Measurements from ENCODE around the gene MAPK4. TPM values are rescaled to one million over a fixed set of nuclear protein-coding genes. Genes with fewer than 3 reads are reported as not detected.
"Not testable (repeated sequence)": the region's sequence is repeated elsewhere in the genome, so short reads cannot be mapped to it uniquely, and the experiment has no call there.

MAPK4 gene
- total and polyA plus RNA-seq, 10 of the 15 experiments (the other 5 are each of a cell fraction or from before 2014, with no cell fraction given), result 0.03 to 0.11 (median 0.06) TPM; not detected in 4

GRCh38 chr18:50776383-50776782 is 216.5 kb downstream of the MAPK4 start:
- Histone ChIP-seq H3K4me1 (ENCODE audit: control insufficient read depth, insufficient read depth, low read length) (no peaks in the 10 kb centered on the region), H3K27me3 (replicated peaks in 1 of 2; ENCODE audit: control insufficient read depth in 2 of 2, insufficient read depth in 2 of 2, low read length in 1 of 2) (no peaks in the 10 kb centered on the region; a peak in 2 of 4 replicates), H3K9me3 (replicated peaks; ENCODE audit: control insufficient read depth, insufficient read depth, low read length) (no peaks in the 10 kb centered on the region), H3K9ac (ENCODE audit: control insufficient read depth, insufficient read depth, low read length) (no peak overlapping the region), H3K4me2 (ENCODE audit: control insufficient read depth, insufficient read depth) (no peak overlapping the region), H4K20me1 (ENCODE audit: control insufficient read depth, insufficient read depth) (no peaks in the 10 kb centered on the region), H3K36me3 (ENCODE audit: control insufficient read depth in 2 of 2, insufficient read depth in 2 of 2, low read length in 1 of 2) (no peaks in the 10 kb centered on the region), H3K27ac (ENCODE audit: control insufficient read depth, insufficient read depth) (no peak overlapping the region), H3K79me2 (ENCODE audit: control insufficient read depth, insufficient read depth, low read length) (no peaks in the 10 kb centered on the region), H2AFZ (ENCODE audit: control insufficient read depth, low read depth, low read length) (no peak overlapping the region), H3K4me3 (no peak overlapping the region)
- TF ChIP-seq CREM (IDR thresholded peaks at IDR 0.05; ENCODE audit: low read depth), result no peak
- no peak for TF ChIP-seq TARDBP (IDR thresholded peaks at IDR 0.05; ENCODE audit: borderline replicate concordance)
- TF ChIP-seq EGR1 (IDR thresholded peaks at IDR 0.05; ENCODE audit: borderline replicate concordance in 1 of 2, low read depth in 2 of 2, low read length in 2 of 2), result no peak
- TF ChIP-seq KDM1A (IDR thresholded peaks at IDR 0.05; ENCODE audit: borderline replicate concordance), result no peak
- no peak for TF ChIP-seq BCL11A (IDR thresholded peaks at IDR 0.05; ENCODE audit: low read depth, low read length)
- no peak for TF ChIP-seq STAT1 (conservative IDR thresholded peaks at IDR 0.05)
- TF ChIP-seq MEF2B (IDR thresholded peaks at IDR 0.05; ENCODE audit: partially characterized antibody, poor library complexity, severe bottlenecking), result no peak
- no peak for TF ChIP-seq NRF1 (conservative IDR thresholded peaks at IDR 0.05; ENCODE audit: low read depth, low read length)
- no peak for TF ChIP-seq YY1 (IDR thresholded peaks at IDR 0.05; ENCODE audit: low read depth, low read length)
- TF ChIP-seq, protein P1, sequence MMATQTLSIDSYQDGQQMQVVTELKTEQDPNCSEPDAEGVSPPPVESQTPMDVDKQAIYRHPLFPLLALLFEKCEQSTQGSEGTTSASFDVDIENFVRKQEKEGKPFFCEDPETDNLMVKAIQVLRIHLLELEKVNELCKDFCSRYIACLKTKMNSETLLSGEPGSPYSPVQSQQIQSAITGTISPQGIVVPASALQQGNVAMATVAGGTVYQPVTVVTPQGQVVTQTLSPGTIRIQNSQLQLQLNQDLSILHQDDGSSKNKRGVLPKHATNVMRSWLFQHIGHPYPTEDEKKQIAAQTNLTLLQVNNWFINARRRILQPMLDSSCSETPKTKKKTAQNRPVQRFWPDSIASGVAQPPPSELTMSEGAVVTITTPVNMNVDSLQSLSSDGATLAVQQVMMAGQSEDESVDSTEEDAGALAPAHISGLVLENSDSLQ (IDR thresholded peaks at IDR 0.05), result no peak
- TF ChIP-seq FOXM1 (IDR thresholded peaks at IDR 0.05; ENCODE audit: low read depth, low read length), result no peak
- no peak for TF ChIP-seq MYB (IDR thresholded peaks at IDR 0.05; ENCODE audit: borderline replicate concordance, low read depth, low read length)
- no peak for TF ChIP-seq IKZF1 (conservative IDR thresholded peaks at IDR 0.05)
- no peak for TF ChIP-seq NFIC (IDR thresholded peaks at IDR 0.05; ENCODE audit: low read depth, low read length)
- TF ChIP-seq JUND (IDR thresholded peaks at IDR 0.05; ENCODE audit: low read depth, low read length), result no peak
- no peak for TF ChIP-seq ZBTB11 (CRISPR knock-in tag; IDR thresholded peaks at IDR 0.05)
- DNase-seq (ENCODE audit: low read depth, low spot score) (no peak), FAIRE-seq (no peak), ATAC-seq (no peak)
- intact Hi-C loops (cut with micrococcal nuclease; ENCODE audit: unreplicated experiment), result no loop called here
- 50% methylated on average over 4 of the region's 4 CpGs for WGBS (ENCODE audit: insufficient coverage, insufficient replicate concordance, low lambda C conversion rate, missing lambda C conversion rate)
- in situ Hi-C loops (cut with MboI), result no loop called here
- POLR2A ChIA-PET, result interaction anchor here (0.6 kb wide), 1 partner anchor 9 kb away, joined by 4 read pairs; no protein-coding TSS in a partner anchor
- CTCF ChIA-PET, result no interaction called here
- RAD21 ChIA-PET (ENCODE audit: unreplicated experiment), result no interaction called here
- SMC1A ChIA-PET (ENCODE audit: uncharacterized antibody, unreplicated experiment), result no interaction called here
- no TSS peak for BruUV-seq (replicated peaks)

DNA sequence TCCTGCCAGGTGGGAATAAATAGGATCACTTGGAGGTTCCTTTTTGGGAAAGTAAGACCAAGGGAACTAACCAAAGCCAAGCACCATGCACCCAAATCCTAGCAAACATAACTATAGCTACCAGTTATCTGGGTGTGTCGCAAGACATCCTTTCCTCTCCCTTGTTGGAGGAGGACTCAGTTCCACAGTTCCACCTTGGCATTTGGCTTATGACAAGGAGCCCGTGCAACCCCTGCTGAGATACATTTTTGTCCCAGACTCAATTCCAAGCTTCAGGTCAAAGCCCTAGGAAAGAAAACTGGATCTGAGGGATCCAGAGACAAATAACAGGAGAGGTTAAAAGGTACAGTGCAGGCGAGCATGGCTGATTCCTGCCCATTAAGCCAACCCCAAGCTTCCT is 219.1 kb downstream of the MAPK4 start:
- H3K4me3 ChIP-seq; in situ Hi-C loops (cut with MboI); ATAC-seq; POLR2A ChIA-PET; H3K9me3 ChIP-seq (replicated peaks; ENCODE audit: control insufficient read depth, insufficient read depth, low read length); H4K20me1 ChIP-seq (ENCODE audit: control insufficient read depth, insufficient read depth); BruUV-seq (replicated peaks); intact Hi-C loops (cut with micrococcal nuclease; ENCODE audit: unreplicated experiment); H3K9ac ChIP-seq (ENCODE audit: control insufficient read depth, insufficient read depth, low read length); FAIRE-seq; H3K4me1 ChIP-seq (ENCODE audit: control insufficient read depth, insufficient read depth, low read length); RAD21 ChIA-PET (ENCODE audit: unreplicated experiment); H3K4me2 ChIP-seq (ENCODE audit: control insufficient read depth, insufficient read depth); H3K27ac ChIP-seq (ENCODE audit: control insufficient read depth, insufficient read depth); CTCF ChIA-PET; H3K27me3 ChIP-seq (replicated peaks in 1 of 2; ENCODE audit: control insufficient read depth in 2 of 2, insufficient read depth in 2 of 2, low read length in 1 of 2); DNase-seq (ENCODE audit: low read depth, low spot score); H3K36me3 ChIP-seq (ENCODE audit: control insufficient read depth in 2 of 2, insufficient read depth in 2 of 2, low read length in 1 of 2); H3K79me2 ChIP-seq (ENCODE audit: control insufficient read depth, insufficient read depth, low read length); H2AFZ ChIP-seq (ENCODE audit: control insufficient read depth, low read depth, low read length); SMC1A ChIA-PET (ENCODE audit: uncharacterized antibody, unreplicated experiment): not testable (repeated sequence)
- WGBS (ENCODE audit: insufficient coverage, insufficient replicate concordance, low lambda C conversion rate, missing lambda C conversion rate), result 34% methylated on average over 3 of the region's 3 CpGs

All from GM12878 (cell line).